Thyroid gland (tissue), 4 donors: ENCODE data around the gene WDFY1. TPM values are rescaled to one million over a fixed set of nuclear protein-coding genes. Genes with fewer than 3 reads are reported as not detected.

Experiments
- DNase-seq, 2 donors: peaks; one replicate each; pipeline ENCODE4 v3.0.0-alpha.2; 2019
- H3K27ac ChIP-seq, 3 donors: fragments of 200-600 bp; sonication (generic); 1 replicate in 2 of 3; 2 replicates in 1 of 3; pipeline ENCODE4 v1.5.1; 2016 to 2019; ENCODE audit warnings: mild to moderate bottlenecking in 1 of 3, moderate library complexity in 1 of 3
- H3K27me3 ChIP-seq: fragments of 200-600 bp; sonication (generic); one replicate; pipeline ENCODE4 v1.5.1; 2019
- H3K36me3 ChIP-seq, 2 donors: fragments of 200-600 bp; sonication (generic); one replicate each; pipeline ENCODE4 v1.5.1; 2016 to 2019
- H3K4me1 ChIP-seq, 2 donors: fragments of 200-600 bp; sonication (generic); one replicate each; pipeline ENCODE4 v1.5.1; 2017 to 2019
- H3K4me3 ChIP-seq, 3 donors: fragments of 200-600 bp; sonication (generic); replicated peaks in 1 of 3; 1 replicate in 2 of 3; 2 replicates in 1 of 3; pipeline ENCODE4 v1.5.1; 2016; ENCODE audit warnings: mild to moderate bottlenecking in 1 of 3
- H3K9me3 ChIP-seq: fragments of 200-600 bp; sonication (generic); one replicate; pipeline ENCODE4 v1.5.1; 2017
- POLR2A ChIP-seq, 2 donors: fragments of 450-650 bp; IDR thresholded peaks; one replicate each; pipeline ENCODE4 v1.6.1; 2017; ENCODE audit warnings: antibody characterized with exemption in 2 of 2, mild to moderate bottlenecking in 2 of 2, moderate library complexity in 1 of 2
- WGBS, 2 donors: methylation state at CpG; one replicate each; pipeline ENCODE4 v1.1.5; 2017; 5-methylcytosine and 5-hydroxymethylcytosine counted together
- intact Hi-C: fragments of 100-400 bp; cut with DNase I; formaldehyde crosslinking; loops from one replicate; pipeline ENCODE4 v1.15.1; 2023
- total RNA-seq, 4 donors: library from RNA; depleted of rRNA; stranded (reverse); fragments of >200 nt; gene quantifications; one replicate each; pipeline ENCODE4 v1.2.3, GENCODE V29; 2016
- TF ChIP-seq, protein P1 (sequence below), 6 experiments: fragments of 200-600 bp in 3 of 6; fragments of 450-650 bp in 3 of 6; sonication (generic) in 3 of 6; IDR thresholded peaks; one replicate each; pipeline ENCODE4 v1.5.1; 2016 to 2019; ENCODE audit warnings: antibody characterized with exemption in 6 of 6, mild to moderate bottlenecking in 2 of 6, inconsistent platforms in 1 of 6, moderate library complexity in 1 of 6

WDFY1 gene
- total RNA-seq, 4 donors from 2014 or later = 49.4 to 87.7 (median 59.6) TPM

DNA sequence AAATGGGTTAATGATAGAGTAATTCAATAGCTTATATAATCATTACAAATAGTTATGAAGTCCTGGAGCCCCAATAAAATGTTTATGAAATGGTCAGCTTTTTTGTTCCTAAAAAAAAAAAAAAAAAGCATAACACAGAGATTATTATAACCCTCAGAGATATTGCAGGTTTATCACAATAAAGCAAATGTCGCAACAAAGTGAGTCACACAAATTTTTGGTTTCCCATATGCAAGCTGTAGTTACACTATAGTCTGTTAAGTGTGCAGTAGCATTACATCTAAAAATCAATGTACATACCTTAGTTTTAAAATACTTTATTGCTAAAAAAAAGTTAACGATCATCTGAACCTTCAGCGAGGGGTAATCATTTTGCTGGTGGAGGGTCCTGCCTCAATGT lies 20.0 kb downstream of the WDFY1 start:
- Histone ChIP-seq H3K27ac (no peak overlapping the region), H3K27me3 (no peaks in the 10 kb centered on the region), H3K4me3 (no peak overlapping the region), H3K9me3 (no peaks in the 10 kb centered on the region), H3K4me1 (peaks cover 3% of the 10 kb centered on the region in 2 donors), H3K36me3 (no peaks in the 10 kb centered on the region)
- WGBS, 2 donors = 96 to 99% methylated on average over 3 of the region's 3 CpGs
- DNase-seq = no peak
- intact Hi-C loops = no loop called here
- TF ChIP-seq POLR2A (IDR thresholded peaks at IDR 0.05) = no peak
- TF ChIP-seq, protein P1, sequence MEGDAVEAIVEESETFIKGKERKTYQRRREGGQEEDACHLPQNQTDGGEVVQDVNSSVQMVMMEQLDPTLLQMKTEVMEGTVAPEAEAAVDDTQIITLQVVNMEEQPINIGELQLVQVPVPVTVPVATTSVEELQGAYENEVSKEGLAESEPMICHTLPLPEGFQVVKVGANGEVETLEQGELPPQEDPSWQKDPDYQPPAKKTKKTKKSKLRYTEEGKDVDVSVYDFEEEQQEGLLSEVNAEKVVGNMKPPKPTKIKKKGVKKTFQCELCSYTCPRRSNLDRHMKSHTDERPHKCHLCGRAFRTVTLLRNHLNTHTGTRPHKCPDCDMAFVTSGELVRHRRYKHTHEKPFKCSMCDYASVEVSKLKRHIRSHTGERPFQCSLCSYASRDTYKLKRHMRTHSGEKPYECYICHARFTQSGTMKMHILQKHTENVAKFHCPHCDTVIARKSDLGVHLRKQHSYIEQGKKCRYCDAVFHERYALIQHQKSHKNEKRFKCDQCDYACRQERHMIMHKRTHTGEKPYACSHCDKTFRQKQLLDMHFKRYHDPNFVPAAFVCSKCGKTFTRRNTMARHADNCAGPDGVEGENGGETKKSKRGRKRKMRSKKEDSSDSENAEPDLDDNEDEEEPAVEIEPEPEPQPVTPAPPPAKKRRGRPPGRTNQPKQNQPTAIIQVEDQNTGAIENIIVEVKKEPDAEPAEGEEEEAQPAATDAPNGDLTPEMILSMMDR (IDR thresholded peaks at IDR 0.05) = no peak

DNA sequence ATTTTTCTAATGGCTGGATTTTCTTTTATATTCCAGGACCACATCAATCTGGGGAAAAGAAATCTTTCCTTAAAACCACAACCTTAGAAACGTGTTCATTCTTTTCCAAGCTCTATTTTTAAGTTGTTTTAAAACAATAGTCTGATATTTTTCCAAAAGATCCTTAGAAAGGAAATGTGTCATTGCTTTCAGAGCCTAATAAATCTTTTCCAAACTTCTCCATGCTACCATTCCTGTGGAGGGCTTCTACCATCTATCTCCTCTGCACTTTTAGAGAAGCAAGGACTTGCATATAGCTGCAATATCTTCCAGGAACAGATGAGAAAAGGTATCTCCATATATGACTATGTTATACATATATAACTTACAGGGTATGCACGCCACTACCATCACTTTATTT lies 21.2 kb downstream of the WDFY1 start:
- intact Hi-C loops = no loop called here
- WGBS, 2 donors = 78 to 79% methylated on average over 2 of the region's 2 CpGs
- no peak for TF ChIP-seq POLR2A (IDR thresholded peaks at IDR 0.05)
- TF ChIP-seq, protein P1 (IDR thresholded peaks at IDR 0.05) = no peak
- Histone ChIP-seq H3K36me3 (no peaks in the 10 kb centered on the region), H3K9me3 (no peaks in the 10 kb centered on the region), H3K27ac (no peak overlapping the region), H3K4me3 (no peak overlapping the region), H3K27me3 (no peaks in the 10 kb centered on the region), H3K4me1 (peaks cover 3% of the 10 kb centered on the region in 2 donors)
- no peak for DNase-seq

DNA sequence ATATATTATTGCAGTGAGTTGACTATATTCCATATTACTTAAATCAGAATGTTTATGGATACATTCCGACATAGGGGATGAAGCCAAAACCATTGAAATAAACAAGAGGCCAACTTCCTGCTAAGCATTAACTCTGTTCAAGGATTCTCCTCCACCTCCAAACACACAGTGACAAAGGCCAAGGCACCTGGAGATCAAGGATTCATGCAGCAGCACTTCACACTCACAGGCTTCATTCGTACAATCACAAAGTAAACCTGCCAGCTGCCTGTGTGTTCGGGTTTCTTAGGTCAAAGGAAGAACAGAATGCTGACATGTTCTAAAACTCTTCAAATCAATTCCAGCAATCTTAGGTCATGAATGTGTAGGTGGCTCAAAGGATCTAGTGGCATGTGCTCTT lies 22.8 kb downstream of the WDFY1 start:
- 80 to 86% methylated on average over 3 of the region's 3 CpGs for WGBS, 2 donors
- no peak for DNase-seq
- Histone ChIP-seq H3K9me3 (no peaks in the 10 kb centered on the region), H3K36me3 (no peaks in the 10 kb centered on the region), H3K4me3 (no peak overlapping the region), H3K4me1 (peaks cover 3% of the 10 kb centered on the region in 2 donors), H3K27ac (no peak overlapping the region), H3K27me3 (no peaks in the 10 kb centered on the region)
- intact Hi-C loops = no loop called here
- TF ChIP-seq, protein P1 (IDR thresholded peaks at IDR 0.05) = no peak
- TF ChIP-seq POLR2A (IDR thresholded peaks at IDR 0.05) = no peak

DNA sequence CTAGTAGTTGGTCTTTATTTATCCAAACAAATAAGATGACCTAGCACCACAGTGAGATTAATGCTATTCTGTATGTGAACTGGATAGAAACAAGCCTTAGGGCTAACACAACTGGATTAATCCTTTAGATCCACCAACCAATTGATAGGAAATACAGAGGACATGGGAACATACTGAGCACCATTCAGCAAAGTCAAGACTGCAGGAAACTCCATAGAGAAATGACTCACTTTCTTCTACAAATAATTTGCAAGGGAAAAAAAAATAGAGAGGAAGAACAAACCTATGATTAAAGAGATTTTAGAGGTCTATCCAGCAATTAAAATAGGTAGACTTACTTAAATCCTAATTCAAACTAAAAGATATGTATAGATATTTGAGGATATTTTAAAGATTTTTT lies 23.9 kb downstream of the WDFY1 start:
- no peak for TF ChIP-seq POLR2A (IDR thresholded peaks at IDR 0.05)
- Histone ChIP-seq H3K27ac (no peak overlapping the region), H3K27me3 (no peaks in the 10 kb centered on the region), H3K4me1 (peaks cover 3% of the 10 kb centered on the region in 2 donors), H3K36me3 (no peaks in the 10 kb centered on the region), H3K4me3 (no peak overlapping the region), H3K9me3 (no peaks in the 10 kb centered on the region)
- intact Hi-C loops = no loop called here
- no peak for DNase-seq

DNA sequence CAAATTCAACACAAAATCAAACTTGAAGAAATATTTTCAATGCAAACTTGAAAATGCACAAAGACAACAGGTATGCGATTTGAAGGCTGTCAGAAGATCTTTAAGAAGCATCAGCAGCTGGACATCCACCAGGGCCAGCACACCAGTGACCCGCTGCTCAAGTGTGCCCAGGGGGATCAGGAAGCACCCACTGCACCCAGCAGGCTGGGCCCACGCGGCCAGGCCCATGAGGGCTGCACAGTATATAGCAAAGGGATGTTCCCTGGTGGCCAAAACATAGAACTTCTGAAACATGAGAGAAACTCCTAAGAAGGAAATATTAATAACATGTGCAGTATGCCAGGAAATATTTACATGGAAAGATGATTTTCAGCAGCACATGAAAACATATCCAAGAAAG lies 25.0 kb downstream of the WDFY1 start:
- no peaks in the 10 kb centered on the region for H3K36me3 ChIP-seq
- peaks cover 3% of the 10 kb centered on the region in 2 donors for H3K4me1 ChIP-seq
- WGBS, 2 donors = 91 to 96% methylated on average over 4 of the region's 4 CpGs
- intact Hi-C loops = no loop called here
- no peaks in the 10 kb centered on the region for H3K27me3 ChIP-seq
- TF ChIP-seq, protein P1 (IDR thresholded peaks at IDR 0.05) = no peak
- TF ChIP-seq POLR2A (IDR thresholded peaks at IDR 0.05) = no peak
- H3K9me3 ChIP-seq = no peaks in the 10 kb centered on the region
- H3K4me3 ChIP-seq = no peak overlapping the region
- no peak overlapping the region for H3K27ac ChIP-seq
- DNase-seq = no peak

DNA sequence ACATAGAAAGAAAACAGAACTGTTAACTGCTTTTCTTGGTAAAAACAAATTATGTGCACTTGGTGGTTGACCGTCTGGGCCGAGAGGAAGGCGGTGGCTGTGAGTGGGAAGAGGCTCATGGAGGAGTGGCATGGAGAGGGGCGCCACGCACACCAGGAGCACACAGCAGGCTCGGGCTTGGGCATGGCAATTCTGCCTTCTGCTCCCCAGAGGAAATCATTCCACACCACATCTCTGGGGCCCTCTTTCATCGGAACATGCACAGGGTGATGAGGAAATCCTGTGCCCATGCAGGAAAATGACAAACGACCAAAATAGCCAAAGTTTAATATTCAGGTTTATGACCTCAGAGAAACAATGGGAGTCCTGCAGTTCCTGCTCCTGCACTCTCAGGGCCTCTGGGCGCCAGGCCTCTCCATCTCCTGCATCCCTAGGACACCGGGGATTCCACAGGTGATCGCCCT lies 26.4 kb downstream of the WDFY1 start:
- Histone ChIP-seq H3K36me3 (no peaks in the 10 kb centered on the region), H3K27me3 (no peaks in the 10 kb centered on the region), H3K27ac (no peak overlapping the region), H3K4me3 (no peak overlapping the region), H3K9me3 (no peaks in the 10 kb centered on the region), H3K4me1 (no peaks in the 10 kb centered on the region)
- DNase-seq = no peak
- TF ChIP-seq POLR2A (IDR thresholded peaks at IDR 0.05) = no peak
- WGBS, 2 donors = 71 to 82% methylated on average over 11 of the region's 11 CpGs
- intact Hi-C loops = no loop called here
